WTC11 (cell line): ENCODE results near the gene MAMDC2.

Experiments used
- ATF3 ChIP-seq: sonication (generic); formaldehyde crosslinking; conservative IDR thresholded peaks from 2 replicates; pipeline ENCODE4 v1.8.1; 2022; ENCODE audit warnings: mild to moderate bottlenecking, missing genetic modification reagents
- CREB1 ChIP-seq: sonication (generic); formaldehyde crosslinking; IDR thresholded peaks from 2 replicates; pipeline ENCODE4 v1.8.0; 2023; ENCODE audit warnings: mild to moderate bottlenecking, missing genetic modification reagents
- CTCF ChIP-seq: fragments of 200-600 bp; IDR thresholded peaks from 2 replicates; pipeline ENCODE4 v1.8.0; 2022; ENCODE audit warnings: antibody characterized with exemption
- E2F4 ChIP-seq: sonication (generic); formaldehyde crosslinking; IDR thresholded peaks from 2 replicates; pipeline ENCODE4 v1.8.1; 2022; ENCODE audit warnings: low read depth, mild to moderate bottlenecking, moderate library complexity, missing genetic modification reagents, borderline replicate concordance
- FOXK1 ChIP-seq: sonication (generic); formaldehyde crosslinking; IDR thresholded peaks from 2 replicates; pipeline ENCODE4 v1.8.0; 2022; ENCODE audit warnings: mild to moderate bottlenecking, moderate library complexity, missing genetic modification reagents
- MAX ChIP-seq: sonication (generic); formaldehyde crosslinking; IDR thresholded peaks from 2 replicates; pipeline ENCODE4 v1.8.0; 2022; ENCODE audit warnings: mild to moderate bottlenecking, missing genetic modification reagents
- NFYB ChIP-seq: sonication (generic); formaldehyde crosslinking; conservative IDR thresholded peaks from 2 replicates; pipeline ENCODE4 v1.8.0; 2022; ENCODE audit warnings: low read depth, missing genetic modification reagents
- ZSCAN18 ChIP-seq: fragments of 250-450 bp; sonication (Bioruptor Pico); IDR thresholded peaks from 2 replicates; pipeline ENCODE4 v2.1.2; 2022; ENCODE audit warnings: mild to moderate bottlenecking, moderate library complexity

- TF ChIP-seq ZSCAN18 (no peak), CTCF (no peak), FOXK1 (CRISPR knock-in tag) (no peak), MAX (no peak), NFYB (CRISPR knock-in tag) (no peak), CREB1 (CRISPR knock-in tag) (no peak), E2F4 (no peak), ATF3 (no peak)
Observed at GRCh38 chr9:70261131-70261870, 217.7 kb downstream of the MAMDC2 start.
